Measurements from ENCODE around the gene ST8SIA6.

The ST8SIA6 gene

GRCh38 chr10:17383801-17384555 lies 70.4 kb downstream of the ST8SIA6 start:
- DNase-seq: no peak

- no peak for DNase-seq
Observed at GRCh38 chr10:17381502-17382142, 72.8 kb downstream of the ST8SIA6 start.

DNA sequence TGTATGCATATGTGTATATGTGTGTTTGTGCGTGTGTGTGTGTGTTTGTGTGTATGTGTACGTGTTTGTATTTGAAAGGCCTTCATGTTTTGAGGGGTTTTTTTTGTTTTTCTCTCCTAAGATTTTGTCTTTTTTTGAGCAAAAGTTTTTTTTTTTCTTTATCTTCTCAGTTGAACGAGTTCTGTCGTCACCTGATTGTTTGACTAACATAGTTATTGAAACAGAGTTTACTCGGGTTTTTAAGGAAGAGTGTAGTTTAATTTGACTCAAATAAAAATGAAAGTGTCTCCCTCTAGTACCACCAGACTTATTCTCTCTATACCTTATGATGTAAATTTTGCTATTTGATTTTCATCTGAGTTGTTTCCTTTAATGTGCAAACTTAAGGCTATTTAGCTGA lies 73.5 kb downstream of the ST8SIA6 start:
- DNase-seq: no peak

- DNase-seq: no peak
Observed at GRCh38 chr10:17380016-17380415, 74.4 kb downstream of the ST8SIA6 start.

GRCh38 chr10:17379151-17379690 lies 75.2 kb downstream of the ST8SIA6 start:
- DNase-seq: no peak

DNA sequence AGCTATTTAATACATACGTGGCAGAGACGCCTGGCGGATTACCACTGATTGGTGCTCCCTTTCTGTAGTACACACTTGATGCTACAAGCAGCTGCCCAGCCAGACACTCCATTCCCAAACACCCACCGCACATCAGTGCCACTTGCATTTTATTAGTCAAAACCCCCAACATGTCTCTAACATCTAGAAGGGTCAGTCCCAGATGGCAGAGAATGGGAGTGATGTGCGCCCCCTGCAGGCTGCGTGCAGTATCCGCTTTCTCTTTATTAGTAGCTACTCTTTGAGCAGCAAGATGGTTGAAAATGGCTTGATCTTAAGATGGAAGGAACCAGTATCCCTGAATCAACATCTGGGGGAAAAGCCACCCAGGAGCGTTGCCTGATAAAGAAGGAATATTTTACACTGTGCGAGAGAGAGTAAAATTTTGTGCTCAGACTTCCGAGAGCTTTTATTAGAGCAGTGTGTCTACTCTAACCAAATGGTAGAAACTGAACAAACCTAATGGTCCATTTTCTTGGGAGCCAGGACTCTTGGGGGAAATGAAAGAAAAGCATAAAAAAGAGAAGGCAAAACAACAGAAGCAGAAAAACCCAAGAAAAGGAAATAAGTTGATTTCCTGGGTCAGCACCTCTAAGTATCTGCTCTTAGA lies 78.3 kb downstream of the ST8SIA6 start:
- DNase-seq: no peak

- DNase-seq: no peak
Observed at GRCh38 chr10:17368708-17369272, 85.6 kb downstream of the ST8SIA6 start.

GRCh38 chr10:17366705-17367104 lies 87.7 kb downstream of the ST8SIA6 start:
- DNase-seq: no peak

DNA sequence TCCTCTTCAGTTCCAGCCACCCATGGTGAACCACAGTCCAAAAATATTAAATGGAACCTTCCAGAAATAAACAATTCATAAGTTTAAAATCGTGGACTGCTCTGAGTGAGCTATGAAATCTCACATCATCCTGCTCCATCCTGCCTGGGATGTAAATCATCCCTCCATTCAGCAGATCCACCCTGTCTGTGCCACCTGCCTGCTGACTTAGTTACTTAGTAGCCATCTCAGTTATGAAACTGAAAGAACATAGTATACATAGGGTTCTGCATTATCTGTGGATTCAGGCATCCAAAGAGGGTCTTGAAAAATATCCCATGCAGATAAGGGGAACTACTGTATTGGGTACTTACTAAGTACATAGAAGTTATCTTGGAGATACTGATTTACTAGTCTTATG lies 89.0 kb downstream of the ST8SIA6 start:
- no peak for DNase-seq

DNA sequence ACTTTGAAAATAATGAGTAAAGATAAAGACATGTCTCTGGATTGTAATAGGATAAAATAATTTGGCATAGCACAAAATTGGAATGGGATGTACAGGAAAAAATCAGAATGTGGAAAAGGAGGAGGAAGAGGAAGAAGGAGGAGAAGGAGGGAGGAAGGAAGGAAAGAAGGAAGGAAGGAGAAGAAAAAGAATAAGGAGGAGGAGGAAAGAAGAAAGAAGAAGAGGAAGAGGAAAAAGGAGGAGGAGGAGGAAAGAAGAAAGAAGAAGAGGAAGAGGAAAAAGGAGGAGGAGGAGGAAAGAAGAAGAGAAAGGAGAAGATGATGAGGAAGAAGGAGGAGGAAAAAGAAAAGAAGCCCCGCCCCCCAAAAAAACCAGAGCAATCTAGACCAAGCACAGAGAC lies 95.9 kb downstream of the ST8SIA6 start:
- DNase-seq: no peak

DNA sequence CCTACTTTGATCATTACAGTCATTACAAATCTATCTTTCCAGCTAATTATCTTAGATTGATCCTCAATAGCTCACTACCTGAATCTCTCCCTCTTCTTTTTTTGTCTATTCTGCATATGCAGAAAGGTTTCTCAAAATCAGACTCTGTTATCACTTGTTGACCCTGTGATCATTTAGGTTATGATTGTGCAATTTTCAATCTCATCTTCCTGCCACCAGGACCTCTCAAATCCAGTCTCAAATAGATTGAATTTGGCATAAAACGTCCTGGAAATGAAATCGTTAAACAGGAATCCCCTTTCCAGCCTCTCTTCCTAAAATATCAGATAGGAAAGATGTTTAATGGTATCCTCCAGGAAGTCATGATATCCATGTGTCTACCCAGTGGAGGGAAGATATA lies 96.6 kb downstream of the ST8SIA6 start:
- no peak for DNase-seq

- DNase-seq: no peak
Observed at GRCh38 chr10:17356820-17357219, 97.6 kb downstream of the ST8SIA6 start.

GRCh38 chr10:17354781-17355180 lies 99.6 kb downstream of the ST8SIA6 start:
- DNase-seq: no peak

DNA sequence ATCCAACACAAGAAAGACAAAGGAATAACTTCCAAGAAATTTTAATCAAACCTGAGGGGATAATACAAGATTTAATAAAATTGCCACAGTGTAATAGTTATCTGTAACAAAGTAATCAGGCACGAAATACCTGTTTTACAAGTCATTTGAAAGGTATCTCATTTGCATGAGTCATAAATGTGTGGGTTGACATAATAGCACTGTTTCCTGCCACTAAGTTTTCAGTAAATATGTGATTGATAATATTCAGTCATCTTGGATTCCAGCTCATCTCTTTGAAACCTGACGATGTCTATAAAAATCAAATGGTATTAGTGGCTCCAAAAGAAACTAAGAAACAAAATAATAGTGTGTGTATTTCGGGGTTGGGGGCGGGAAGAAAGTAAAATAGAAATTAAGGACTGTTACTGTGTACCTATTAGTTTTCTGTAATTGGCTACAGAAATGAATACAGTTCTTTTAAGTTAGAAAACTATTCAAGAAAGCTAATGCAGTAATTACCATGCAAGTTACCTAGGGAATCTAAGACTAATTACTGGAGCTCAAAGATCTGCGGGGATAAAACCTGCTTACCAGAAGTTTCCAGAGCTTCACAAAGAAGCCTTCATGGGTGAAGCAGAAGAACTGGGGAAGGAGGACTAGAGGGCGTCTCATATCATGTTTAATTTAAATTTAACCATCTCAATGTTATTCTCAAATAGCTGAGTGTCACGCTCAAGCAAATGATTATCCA lies 100.7 kb downstream of the ST8SIA6 start:
- DNase-seq: no peak

DNA sequence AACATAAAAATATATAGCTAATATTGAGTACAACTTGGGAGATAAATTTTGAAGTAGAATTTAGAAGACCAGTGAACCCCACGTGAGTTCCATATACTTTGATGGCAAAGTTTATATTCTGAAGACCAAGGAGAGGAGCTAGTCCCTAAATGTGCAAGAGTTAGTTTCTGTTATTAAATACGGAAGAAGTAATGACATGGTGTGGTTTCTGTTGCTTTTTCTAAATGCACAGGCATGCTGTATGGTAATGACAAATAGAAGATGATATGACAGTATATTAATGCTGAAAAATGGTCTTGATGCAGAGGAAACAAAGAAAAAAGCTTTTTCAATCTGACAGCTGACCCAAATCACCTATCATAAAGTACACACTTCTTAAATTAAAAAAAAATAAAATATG lies 101.8 kb downstream of the ST8SIA6 start:
- no peak for DNase-seq

GRCh38 chr10:17351506-17351905 lies 102.9 kb downstream of the ST8SIA6 start:
- DNase-seq: no peak

GRCh38 chr10:17349717-17350116 lies 104.7 kb downstream of the ST8SIA6 start:
- DNase-seq: no peak

DNA sequence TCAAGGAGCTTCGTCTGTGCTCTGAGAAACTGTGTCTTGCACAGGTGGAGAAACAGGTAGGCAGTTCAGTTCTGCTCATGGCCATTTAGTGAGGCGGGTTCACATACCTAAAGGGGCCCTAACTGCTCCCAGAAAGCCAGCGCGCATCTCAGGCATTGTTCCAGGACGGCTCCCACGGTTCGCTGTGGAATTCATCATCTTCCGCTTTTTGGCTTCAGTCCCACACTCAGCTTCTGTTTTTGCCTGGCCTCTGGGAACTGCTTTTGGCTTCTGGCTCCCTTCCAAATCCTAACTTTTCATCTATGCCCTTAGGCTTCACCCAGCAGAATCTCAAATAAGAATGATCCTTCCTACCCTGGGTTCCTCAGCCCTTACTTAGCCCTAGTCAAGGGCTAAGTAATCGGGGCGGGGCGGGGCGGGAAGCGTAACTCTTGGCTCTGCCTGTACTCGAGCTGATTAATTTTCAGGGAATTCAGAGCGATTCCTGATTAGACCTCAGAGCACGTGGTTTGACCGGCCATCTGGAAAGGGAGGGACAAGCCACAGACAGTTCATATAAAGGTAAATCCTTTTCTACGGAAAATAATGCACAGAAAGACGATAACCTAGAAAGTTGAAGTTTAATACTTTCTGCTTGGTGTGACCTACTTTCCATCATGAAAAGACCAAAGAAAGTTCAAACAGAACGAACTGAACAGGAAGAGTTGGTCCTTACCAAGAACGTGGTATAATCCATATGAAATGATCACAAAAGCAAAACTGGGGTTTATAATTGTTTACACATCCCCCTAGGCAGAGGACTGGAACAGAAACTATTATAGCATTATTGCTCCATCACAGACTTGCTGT lies 105.7 kb downstream of the ST8SIA6 start:
- no peak for DNase-seq

DNA sequence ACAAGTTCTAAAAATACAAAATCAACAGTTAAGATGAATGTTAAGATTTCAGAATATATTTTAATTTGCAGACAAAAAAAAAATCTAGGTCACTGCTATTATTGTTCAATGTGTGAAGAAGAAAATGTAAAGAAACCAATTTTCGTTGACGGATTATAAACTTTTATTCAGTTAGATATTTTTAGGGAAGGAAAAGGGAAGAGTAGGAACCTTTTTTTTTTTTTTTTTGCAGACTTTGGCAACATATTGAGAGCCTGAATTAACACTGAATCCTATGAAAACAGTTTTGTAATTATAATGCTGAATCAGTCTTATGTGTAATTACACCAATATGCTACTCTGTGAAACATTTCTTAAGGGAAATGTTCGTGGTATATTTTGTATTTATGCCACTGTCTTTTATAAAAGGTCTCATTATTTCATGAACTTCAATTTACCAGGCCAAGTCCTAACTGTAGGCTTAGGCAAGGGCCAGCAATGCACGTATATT lies 106.3 kb downstream of the ST8SIA6 start:
- DNase-seq: no peak

GRCh38 chr10:17344206-17344605 lies 110.2 kb downstream of the ST8SIA6 start:
- no peak for DNase-seq

DNA sequence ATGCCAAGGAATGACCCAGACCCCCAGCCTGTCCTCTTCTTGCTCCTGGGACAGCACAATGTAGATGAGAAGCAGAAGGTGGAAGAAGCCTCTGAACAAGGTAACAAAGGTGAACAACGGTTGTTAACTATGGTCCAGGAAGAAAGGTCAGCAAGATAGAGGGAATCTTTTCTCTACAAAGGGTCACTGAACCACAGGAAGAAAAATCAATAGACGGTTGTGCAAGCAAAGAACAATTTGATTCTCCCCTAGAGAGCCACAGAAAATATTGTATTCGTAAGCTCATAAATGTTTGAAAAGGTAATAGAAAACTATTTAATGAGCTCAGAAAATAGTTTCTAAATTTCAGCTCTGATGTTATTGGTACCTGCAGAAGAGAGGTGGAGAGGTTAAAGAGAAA lies 111.3 kb downstream of the ST8SIA6 start:
- no peak for DNase-seq

All from SHP77 treated with DMSO at 0.1 percent for 48 hours (cell line).